Measurements from ENCODE around the gene PARP6. TPM values are rescaled to one million over a fixed set of nuclear protein-coding genes. Genes with fewer than 3 reads are reported as not detected.

The PARP6 gene
- total RNA-seq = 10 to 100 TPM; 37.6 to 57.0 TPM
- long read RNA-seq, donor 1, partial matches to known transcripts = 2 of 19 reads
- long read RNA-seq, donor 1, other reads (novel, unspliced or antisense) = 17 of 19 reads
- long read RNA-seq, donor 2, partial matches to known transcripts = 10 of 48 reads
- long read RNA-seq, donor 2, other reads (novel, unspliced or antisense) = 37 of 48 reads

GRCh38 chr15:72272213-72272996 is at the start of gene PARP6:
Gene PARP6 (minus strand): TSS chr15:72272554. CDS start chr15:72267477, 5,077 bp downstream.
- intact Hi-C loops (cut with DNase I) = loop anchor here in 1 of 2 donors (5.0 kb wide), 1 partner anchor 155 kb away; the partner anchor contains the start of genes MYO9A and SENP8
- peak; percentile 100 for DNase-seq (ENCODE audit: low spot score)

- peak; percentile 95 for DNase-seq (ENCODE audit: low spot score)
- intact Hi-C loops (cut with DNase I) = no loop called here
Observed at GRCh38 chr15:72319985-72320671, 47.8 kb upstream of the PARP6 start, which contains the start of gene CELF6. Gene CELF6 (minus strand): TSS chr15:72320157. CDS start chr15:72319874, 283 bp downstream.

- peak; percentile 92 for DNase-seq (ENCODE audit: low spot score)
- intact Hi-C loops (cut with DNase I) = no loop called here
Observed at GRCh38 chr15:72319360-72319984, 47.1 kb upstream of the PARP6 start.

GRCh38 chr15:72318408-72318942 is 46.1 kb upstream of the PARP6 start:
- no peak for DNase-seq (ENCODE audit: low spot score)
- intact Hi-C loops (cut with DNase I) = no loop called here

GRCh38 chr15:72315706-72316370 is 43.5 kb upstream of the PARP6 start:
- intact Hi-C loops (cut with DNase I) = no loop called here
- no peak for DNase-seq (ENCODE audit: low spot score)

GRCh38 chr15:72313881-72314280 is 41.5 kb upstream of the PARP6 start:
- no peak for DNase-seq (ENCODE audit: low spot score)
- intact Hi-C loops (cut with DNase I) = no loop called here

- intact Hi-C loops (cut with DNase I) = no loop called here
- no peak for DNase-seq (ENCODE audit: low spot score)
Observed at GRCh38 chr15:72313448-72313840, 41.1 kb upstream of the PARP6 start.

GRCh38 chr15:72312605-72313447 is 40.5 kb upstream of the PARP6 start:
- DNase-seq (ENCODE audit: low spot score) = peak; percentile 90
- intact Hi-C loops (cut with DNase I) = no loop called here

GRCh38 chr15:72307026-72307425 is 34.7 kb upstream of the PARP6 start:
- DNase-seq (ENCODE audit: low spot score) = no peak
- intact Hi-C loops (cut with DNase I) = no loop called here

GRCh38 chr15:72306211-72306785 is 33.9 kb upstream of the PARP6 start:
- intact Hi-C loops (cut with DNase I) = no loop called here
- no peak for DNase-seq (ENCODE audit: low spot score)

- no peak for DNase-seq (ENCODE audit: low spot score)
- intact Hi-C loops (cut with DNase I) = no loop called here
Observed at GRCh38 chr15:72304596-72304995, 32.2 kb upstream of the PARP6 start.

- intact Hi-C loops (cut with DNase I) = no loop called here
- DNase-seq (ENCODE audit: low spot score) = no peak
Observed at GRCh38 chr15:72302955-72303354, 30.6 kb upstream of the PARP6 start.

GRCh38 chr15:72289597-72290325 is 17.4 kb upstream of the PARP6 start:
- intact Hi-C loops (cut with DNase I) = no loop called here

GRCh38 chr15:72288796-72289596 is 16.6 kb upstream of the PARP6 start:
- intact Hi-C loops (cut with DNase I) = no loop called here
- DNase-seq (ENCODE audit: low spot score) = no peak

More at GRCh38 chr15:72289597-72290325, 17.4 kb upstream of the PARP6 start:
- no peak for DNase-seq (ENCODE audit: low spot score)

- intact Hi-C loops (cut with DNase I) = no loop called here
Observed at GRCh38 chr15:72285927-72286516, 13.7 kb upstream of the PARP6 start.

GRCh38 chr15:72285402-72285801 is 13.0 kb upstream of the PARP6 start:
- no peak for DNase-seq (ENCODE audit: low spot score)
- intact Hi-C loops (cut with DNase I) = no loop called here

More at GRCh38 chr15:72285927-72286516, 13.7 kb upstream of the PARP6 start:
- DNase-seq (ENCODE audit: low spot score) = peak; percentile 85
